Prostate gland (tissue), 1 donor: Measurements from ENCODE around the gene BLVRB.

ENCODE experiments used
- POLR2A ChIP-seq: fragments of 450-650 bp; IDR thresholded peaks from one replicate; pipeline ENCODE4 v1.6.1; 2016; ENCODE audit warnings: antibody characterized with exemption, mild to moderate bottlenecking
- POLR2AphosphoS5 ChIP-seq: sonication (generic); formaldehyde crosslinking; IDR thresholded peaks from one replicate; pipeline ENCODE4 v1.6.1; 2017; ENCODE audit warnings: antibody characterized with exemption

DNA sequence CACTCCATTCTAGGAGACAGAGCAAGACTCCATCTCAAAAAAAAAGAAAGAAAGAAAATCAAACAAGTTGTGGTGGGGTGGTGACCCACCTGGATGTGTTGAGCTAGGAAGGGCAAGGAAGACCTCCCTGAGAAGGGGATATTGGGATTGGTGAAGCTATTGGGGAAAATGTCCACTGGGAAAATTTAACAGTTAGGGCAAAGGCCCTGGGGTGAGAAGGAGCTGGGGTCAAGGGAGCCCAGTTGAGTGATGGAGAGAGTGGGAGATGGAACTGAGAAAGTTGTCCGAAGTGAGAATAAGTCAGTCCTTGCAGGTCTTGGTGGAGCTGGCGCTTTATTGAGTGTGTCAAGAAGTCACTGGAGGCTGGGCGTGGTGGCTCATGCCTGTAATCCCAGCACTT lies 27.3 kb downstream of the BLVRB start:
- TF ChIP-seq POLR2AphosphoS5 (no peak), POLR2A (no peak)
